HG02852 (cell line): ENCODE results near the gene LYPD6.

ENCODE experiments used
- ATAC-seq: cut with Tn5 transposase; IDR thresholded peaks from one replicate; pipeline ENCODE4 v1.9.1; 2021; ENCODE audit warnings: mild to moderate bottlenecking, moderate library complexity; ENCODE audit not compliant: unreplicated experiment

Gene LYPD6

GRCh38 chr2:149399934-149400615 lies 69.7 kb downstream of the LYPD6 start:
- ATAC-seq, result no peak

GRCh38 chr2:149400997-149401396 lies 70.6 kb downstream of the LYPD6 start:
- no peak for ATAC-seq

GRCh38 chr2:149409506-149409905 lies 79.1 kb downstream of the LYPD6 start:
- no peak for ATAC-seq

GRCh38 chr2:149410701-149411484 lies 80.5 kb downstream of the LYPD6 start:
- no peak for ATAC-seq

- ATAC-seq, result no peak
Observed at GRCh38 chr2:149413487-149413886, 83.1 kb downstream of the LYPD6 start.

GRCh38 chr2:149415086-149415485 lies 84.7 kb downstream of the LYPD6 start:
- no peak for ATAC-seq

- no peak for ATAC-seq
Observed at GRCh38 chr2:149418065-149418464, 87.7 kb downstream of the LYPD6 start.

GRCh38 chr2:149420053-149420963 lies 89.9 kb downstream of the LYPD6 start:
- no peak for ATAC-seq

GRCh38 chr2:149421791-149422190 lies 91.4 kb downstream of the LYPD6 start:
- ATAC-seq, result no peak

GRCh38 chr2:149422337-149422990 lies 92.1 kb downstream of the LYPD6 start:
- no peak for ATAC-seq

- no peak for ATAC-seq
Observed at GRCh38 chr2:149422991-149423338, 92.6 kb downstream of the LYPD6 start.

- no peak for ATAC-seq
Observed at GRCh38 chr2:149423630-149424029, 93.2 kb downstream of the LYPD6 start.

GRCh38 chr2:149427387-149427786 lies 97.0 kb downstream of the LYPD6 start:
- ATAC-seq, result no peak

GRCh38 chr2:149428783-149429182 lies 98.4 kb downstream of the LYPD6 start:
- no peak for ATAC-seq

GRCh38 chr2:149430743-149431736 lies 100.7 kb downstream of the LYPD6 start:
- no peak for ATAC-seq

GRCh38 chr2:149438330-149438960 lies 108.1 kb downstream of the LYPD6 start:
- peak; percentile 64 for ATAC-seq

- no peak for ATAC-seq
Observed at GRCh38 chr2:149441255-149441654, 110.9 kb downstream of the LYPD6 start.

GRCh38 chr2:149442346-149442745 lies 112.0 kb downstream of the LYPD6 start:
- ATAC-seq, result no peak

GRCh38 chr2:149443150-149443549 lies 112.8 kb downstream of the LYPD6 start:
- ATAC-seq, result no peak
